ENCODE results near the gene DCLRE1A.

DNA sequence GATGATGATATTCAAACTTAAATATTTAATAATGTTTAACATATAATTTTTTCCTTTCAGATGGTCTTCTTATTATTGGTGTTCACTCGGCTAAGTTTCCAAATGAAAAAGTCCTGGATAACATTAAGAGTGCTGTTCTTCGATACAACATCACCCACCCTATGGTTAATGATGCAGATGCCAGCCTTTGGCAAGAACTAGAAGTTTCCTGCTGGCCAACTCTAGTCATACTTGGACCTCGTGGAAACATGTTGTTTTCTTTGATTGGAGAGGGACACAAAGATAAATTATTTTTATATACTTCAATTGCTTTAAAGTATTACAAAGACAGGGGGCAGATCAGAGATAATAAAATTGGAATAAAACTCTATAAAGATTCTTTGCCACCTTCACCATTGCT, 22.6 kb upstream of the DCLRE1A start:
- TF ChIP-seq, protein P1, sequence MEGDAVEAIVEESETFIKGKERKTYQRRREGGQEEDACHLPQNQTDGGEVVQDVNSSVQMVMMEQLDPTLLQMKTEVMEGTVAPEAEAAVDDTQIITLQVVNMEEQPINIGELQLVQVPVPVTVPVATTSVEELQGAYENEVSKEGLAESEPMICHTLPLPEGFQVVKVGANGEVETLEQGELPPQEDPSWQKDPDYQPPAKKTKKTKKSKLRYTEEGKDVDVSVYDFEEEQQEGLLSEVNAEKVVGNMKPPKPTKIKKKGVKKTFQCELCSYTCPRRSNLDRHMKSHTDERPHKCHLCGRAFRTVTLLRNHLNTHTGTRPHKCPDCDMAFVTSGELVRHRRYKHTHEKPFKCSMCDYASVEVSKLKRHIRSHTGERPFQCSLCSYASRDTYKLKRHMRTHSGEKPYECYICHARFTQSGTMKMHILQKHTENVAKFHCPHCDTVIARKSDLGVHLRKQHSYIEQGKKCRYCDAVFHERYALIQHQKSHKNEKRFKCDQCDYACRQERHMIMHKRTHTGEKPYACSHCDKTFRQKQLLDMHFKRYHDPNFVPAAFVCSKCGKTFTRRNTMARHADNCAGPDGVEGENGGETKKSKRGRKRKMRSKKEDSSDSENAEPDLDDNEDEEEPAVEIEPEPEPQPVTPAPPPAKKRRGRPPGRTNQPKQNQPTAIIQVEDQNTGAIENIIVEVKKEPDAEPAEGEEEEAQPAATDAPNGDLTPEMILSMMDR (IDR thresholded peaks at IDR 0.05; ENCODE audit: borderline replicate concordance, extremely low read depth, low read length, poor library complexity, severe bottlenecking), result no peak
- no peak for TF ChIP-seq EZH2 (IDR thresholded peaks at IDR 0.05; ENCODE audit: borderline replicate concordance, low read depth, low read length, severe bottlenecking)

All from DND-41 (cell line).